Measurements from ENCODE around the gene PARD3B. TPM values are rescaled to one million over a fixed set of nuclear protein-coding genes. Genes with fewer than 3 reads are reported as not detected.

The PARD3B gene
- total and polyA plus RNA-seq, 4 donors: 6.8 to 50.9 (median 22.5) TPM

DNA sequence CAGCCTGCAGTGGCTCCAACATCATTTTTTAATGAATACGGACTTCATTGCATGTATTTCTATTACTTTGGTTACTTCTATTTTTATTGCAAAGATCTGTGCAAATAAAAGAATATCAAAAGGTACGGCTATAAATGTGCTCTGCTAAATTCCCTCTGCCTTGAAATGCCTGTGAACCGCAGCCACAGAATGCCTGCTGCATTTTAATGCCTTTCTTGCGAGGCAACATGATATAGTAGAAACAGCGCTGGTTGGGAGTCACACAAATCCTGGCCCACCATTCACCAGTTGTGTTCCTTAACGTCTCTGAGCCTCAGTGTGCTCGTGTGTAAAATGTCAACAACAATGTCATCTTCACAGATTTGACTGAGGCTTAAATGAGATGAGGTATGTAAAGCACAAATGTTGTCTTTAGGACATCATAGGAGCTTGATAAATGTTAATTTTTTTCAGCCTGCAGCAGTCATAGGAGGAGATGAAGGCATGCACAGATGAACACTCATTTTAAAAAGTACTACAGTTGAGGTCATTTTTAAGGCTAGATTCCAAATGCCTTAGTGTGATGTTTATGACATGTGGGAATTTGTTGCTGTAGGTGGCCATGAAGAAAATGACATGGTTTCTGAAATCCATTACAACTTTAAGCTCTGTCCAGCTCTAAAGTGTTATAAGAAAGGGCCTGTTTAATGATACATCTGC lies 949.4 kb downstream of the PARD3B start:
- ATAC-seq (ENCODE audit: low FRiP score): no peak

DNA sequence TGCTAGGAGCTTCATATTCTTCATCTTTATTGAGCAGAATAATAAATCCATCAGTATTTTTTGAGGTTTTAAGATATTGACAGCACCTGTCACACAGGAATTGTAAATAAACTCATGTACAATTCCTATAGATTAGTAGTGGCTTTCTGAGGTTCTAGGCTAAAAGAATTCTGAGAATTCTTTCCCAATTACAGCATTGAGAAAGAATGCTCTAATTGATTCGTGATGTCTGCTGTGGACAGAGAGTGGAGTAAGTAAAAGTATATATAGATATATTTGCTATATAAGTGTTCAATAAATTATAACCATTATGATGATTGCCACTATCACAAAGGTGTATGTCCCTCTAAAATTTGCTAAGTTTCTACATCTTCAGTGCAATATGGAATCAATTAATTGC lies 950.5 kb downstream of the PARD3B start:
- DNase-seq: no peak
- ATAC-seq (ENCODE audit: low FRiP score): no peak
- Histone ChIP-seq H3K4me1 (ENCODE audit: control insufficient read depth in 1 of 2, insufficient read depth in 2 of 2, low read length in 2 of 2) (no peaks in the 10 kb centered on the region), H3K27me3 (ENCODE audit: control insufficient read depth in 1 of 2, insufficient read depth in 2 of 2, low read length in 1 of 2) (no peaks in the 10 kb centered on the region), H3K4me3 (ENCODE audit: low read length in 2 of 2) (no peak overlapping the region), H3K9me3 (ENCODE audit: control insufficient read depth, low read length) (peaks cover 1% of the 10 kb centered on the region), H3K27ac (ENCODE audit: low read depth in 1 of 2, low read length in 2 of 2) (no peak overlapping the region), H3K36me3 (ENCODE audit: control insufficient read depth in 1 of 2, insufficient read depth in 2 of 2, low read length in 1 of 2) (no peaks in the 10 kb centered on the region)
- WGBS, 2 donors: 75 to 84% methylated on average over 1 of the region's 1 CpG
- intact Hi-C loops (cut with DNase I): no loop called here

More for the DNA sequence above, 949.4 kb downstream of the PARD3B start:
- H3K9me3 ChIP-seq (ENCODE audit: control insufficient read depth, low read length): peaks cover 1% of the 10 kb centered on the region
- no peaks in the 10 kb centered on the region for H3K36me3 ChIP-seq (ENCODE audit: control insufficient read depth in 1 of 2, insufficient read depth in 2 of 2, low read length in 1 of 2)
- intact Hi-C loops (cut with DNase I): no loop called here
- no peak for DNase-seq
- H3K27me3 ChIP-seq (ENCODE audit: control insufficient read depth in 1 of 2, insufficient read depth in 2 of 2, low read length in 1 of 2): no peaks in the 10 kb centered on the region
- no peak overlapping the region for H3K4me3 ChIP-seq (ENCODE audit: low read length in 2 of 2)
- 83 to 86% methylated on average over 7 of the region's 7 CpGs for WGBS, 2 donors
- no peak overlapping the region for H3K27ac ChIP-seq (ENCODE audit: low read depth in 1 of 2, low read length in 2 of 2)
- no peaks in the 10 kb centered on the region for H3K4me1 ChIP-seq (ENCODE audit: control insufficient read depth in 1 of 2, insufficient read depth in 2 of 2, low read length in 2 of 2)

GRCh38 chr2:205496370-205496769 lies 951.1 kb downstream of the PARD3B start:
- peaks cover 1% of the 10 kb centered on the region for H3K9me3 ChIP-seq (ENCODE audit: control insufficient read depth, low read length)
- no peaks in the 10 kb centered on the region for H3K27me3 ChIP-seq (ENCODE audit: control insufficient read depth in 1 of 2, insufficient read depth in 2 of 2, low read length in 1 of 2)
- intact Hi-C loops (cut with DNase I): no loop called here
- ATAC-seq (ENCODE audit: low FRiP score) (no peak), DNase-seq (no peak)
- no peak overlapping the region for H3K4me3 ChIP-seq (ENCODE audit: low read length in 2 of 2)
- 100% methylated on average over 1 of the region's 1 CpG for WGBS, 2 donors
- no peaks in the 10 kb centered on the region for H3K4me1 ChIP-seq (ENCODE audit: control insufficient read depth in 1 of 2, insufficient read depth in 2 of 2, low read length in 2 of 2)
- H3K27ac ChIP-seq (ENCODE audit: low read depth in 1 of 2, low read length in 2 of 2): no peak overlapping the region
- no peaks in the 10 kb centered on the region for H3K36me3 ChIP-seq (ENCODE audit: control insufficient read depth in 1 of 2, insufficient read depth in 2 of 2, low read length in 1 of 2)

DNA sequence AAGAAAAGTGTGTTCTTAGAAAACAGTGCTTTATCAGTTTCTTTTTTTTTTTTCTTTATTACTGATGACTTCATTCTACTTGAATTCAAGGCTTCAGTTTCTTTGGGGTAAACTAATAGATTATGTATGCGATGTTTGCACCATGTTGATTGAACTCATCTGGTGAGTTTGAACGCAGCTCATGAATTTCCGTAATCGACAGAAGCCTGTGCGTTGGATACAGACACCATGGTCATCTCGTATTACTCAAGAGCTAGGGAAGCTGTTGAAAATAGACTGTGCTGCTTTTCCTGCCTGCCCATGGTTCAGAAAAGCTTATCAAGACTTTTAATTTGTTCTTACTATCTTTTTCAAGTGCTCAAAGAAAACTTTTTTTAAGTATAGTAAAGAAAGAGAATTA lies 951.5 kb downstream of the PARD3B start:
- Histone ChIP-seq H3K4me3 (ENCODE audit: low read length in 2 of 2) (no peak overlapping the region), H3K36me3 (ENCODE audit: control insufficient read depth in 1 of 2, insufficient read depth in 2 of 2, low read length in 1 of 2) (no peaks in the 10 kb centered on the region), H3K4me1 (ENCODE audit: control insufficient read depth in 1 of 2, insufficient read depth in 2 of 2, low read length in 2 of 2) (no peaks in the 10 kb centered on the region), H3K9me3 (ENCODE audit: control insufficient read depth, low read length) (peaks cover 1% of the 10 kb centered on the region), H3K27me3 (ENCODE audit: control insufficient read depth in 1 of 2, insufficient read depth in 2 of 2, low read length in 1 of 2) (no peaks in the 10 kb centered on the region), H3K27ac (ENCODE audit: low read depth in 1 of 2, low read length in 2 of 2) (no peak overlapping the region)
- WGBS, 2 donors: 80 to 82% methylated on average over 6 of the region's 6 CpGs
- no peak for DNase-seq
- intact Hi-C loops (cut with DNase I): no loop called here
- no peak for ATAC-seq (ENCODE audit: low FRiP score)

- intact Hi-C loops (cut with DNase I): no loop called here
- Histone ChIP-seq H3K4me1 (ENCODE audit: control insufficient read depth in 1 of 2, insufficient read depth in 2 of 2, low read length in 2 of 2) (no peaks in the 10 kb centered on the region), H3K27me3 (ENCODE audit: control insufficient read depth in 1 of 2, insufficient read depth in 2 of 2, low read length in 1 of 2) (no peaks in the 10 kb centered on the region), H3K4me3 (ENCODE audit: low read length in 2 of 2) (no peak overlapping the region), H3K36me3 (ENCODE audit: control insufficient read depth in 1 of 2, insufficient read depth in 2 of 2, low read length in 1 of 2) (no peaks in the 10 kb centered on the region), H3K27ac (ENCODE audit: low read depth in 1 of 2, low read length in 2 of 2) (no peak overlapping the region), H3K9me3 (ENCODE audit: control insufficient read depth, low read length) (peaks cover 1% of the 10 kb centered on the region)
- 82 to 88% methylated on average over 3 of the region's 3 CpGs for WGBS, 2 donors
- DNase-seq (no peak), ATAC-seq (ENCODE audit: low FRiP score) (no peak)
Measured at GRCh38 chr2:205499006-205499405, 953.7 kb downstream of the PARD3B start.

- no peak for DNase-seq
- intact Hi-C loops (cut with DNase I): no loop called here
- Histone ChIP-seq H3K27ac (ENCODE audit: low read depth in 1 of 2, low read length in 2 of 2) (no peak overlapping the region), H3K4me1 (ENCODE audit: control insufficient read depth in 1 of 2, insufficient read depth in 2 of 2, low read length in 2 of 2) (no peaks in the 10 kb centered on the region), H3K4me3 (ENCODE audit: low read length in 2 of 2) (no peak overlapping the region), H3K27me3 (ENCODE audit: control insufficient read depth in 1 of 2, insufficient read depth in 2 of 2, low read length in 1 of 2) (no peaks in the 10 kb centered on the region), H3K9me3 (ENCODE audit: control insufficient read depth, low read length) (peaks cover 1% of the 10 kb centered on the region), H3K36me3 (ENCODE audit: control insufficient read depth in 1 of 2, insufficient read depth in 2 of 2, low read length in 1 of 2) (no peaks in the 10 kb centered on the region)
- no peak for ATAC-seq (ENCODE audit: low FRiP score)
- WGBS, 2 donors: 71 to 81% methylated on average over 4 of the region's 4 CpGs
Measured at GRCh38 chr2:205500065-205500464, 954.8 kb downstream of the PARD3B start.

GRCh38 chr2:205500951-205501350 lies 955.7 kb downstream of the PARD3B start:
- Histone ChIP-seq H3K4me1 (ENCODE audit: control insufficient read depth in 1 of 2, insufficient read depth in 2 of 2, low read length in 2 of 2) (no peaks in the 10 kb centered on the region), H3K4me3 (ENCODE audit: low read length in 2 of 2) (no peak overlapping the region), H3K36me3 (ENCODE audit: control insufficient read depth in 1 of 2, insufficient read depth in 2 of 2, low read length in 1 of 2) (no peaks in the 10 kb centered on the region), H3K27me3 (ENCODE audit: control insufficient read depth in 1 of 2, insufficient read depth in 2 of 2, low read length in 1 of 2) (no peaks in the 10 kb centered on the region), H3K27ac (ENCODE audit: low read depth in 1 of 2, low read length in 2 of 2) (no peak overlapping the region), H3K9me3 (ENCODE audit: control insufficient read depth, low read length) (peaks cover 1% of the 10 kb centered on the region)
- WGBS, 2 donors: 95 to 96% methylated on average over 6 of the region's 6 CpGs
- no peak for ATAC-seq (ENCODE audit: low FRiP score)
- no peak for DNase-seq
- intact Hi-C loops (cut with DNase I): no loop called here

GRCh38 chr2:205501826-205502225 lies 956.6 kb downstream of the PARD3B start:
- no peaks in the 10 kb centered on the region for H3K27me3 ChIP-seq (ENCODE audit: control insufficient read depth in 1 of 2, insufficient read depth in 2 of 2, low read length in 1 of 2)
- H3K27ac ChIP-seq (ENCODE audit: low read depth in 1 of 2, low read length in 2 of 2): no peak overlapping the region
- H3K4me3 ChIP-seq (ENCODE audit: low read length in 2 of 2): no peak overlapping the region
- 52% methylated on average over 7 of the region's 7 CpGs for WGBS, 2 donors
- ATAC-seq (ENCODE audit: low FRiP score) (no peak), DNase-seq (no peak)
- intact Hi-C loops (cut with DNase I): no loop called here
- peaks cover 1% of the 10 kb centered on the region for H3K9me3 ChIP-seq (ENCODE audit: control insufficient read depth, low read length)
- no peaks in the 10 kb centered on the region for H3K4me1 ChIP-seq (ENCODE audit: control insufficient read depth in 1 of 2, insufficient read depth in 2 of 2, low read length in 2 of 2)
- H3K36me3 ChIP-seq (ENCODE audit: control insufficient read depth in 1 of 2, insufficient read depth in 2 of 2, low read length in 1 of 2): no peaks in the 10 kb centered on the region

- Histone ChIP-seq H3K4me3 (ENCODE audit: low read length in 2 of 2) (no peak overlapping the region), H3K9me3 (ENCODE audit: control insufficient read depth, low read length) (no peaks in the 10 kb centered on the region), H3K36me3 (ENCODE audit: control insufficient read depth in 1 of 2, insufficient read depth in 2 of 2, low read length in 1 of 2) (no peaks in the 10 kb centered on the region), H3K27ac (ENCODE audit: low read depth in 1 of 2, low read length in 2 of 2) (no peak overlapping the region), H3K4me1 (ENCODE audit: control insufficient read depth in 1 of 2, insufficient read depth in 2 of 2, low read length in 2 of 2) (no peaks in the 10 kb centered on the region), H3K27me3 (ENCODE audit: control insufficient read depth in 1 of 2, insufficient read depth in 2 of 2, low read length in 1 of 2) (no peaks in the 10 kb centered on the region)
- intact Hi-C loops (cut with DNase I): no loop called here
- ATAC-seq (ENCODE audit: low FRiP score) (no peak), DNase-seq (no peak)
- 92 to 94% methylated on average over 2 of the region's 2 CpGs for WGBS, 2 donors
Measured at GRCh38 chr2:205505371-205505770, 960.1 kb downstream of the PARD3B start.

Measured in aorta (tissue), 5 donors.